Measurements from ENCODE around the gene RARB.

The RARB gene

GRCh38 chr3:25454005-25454927, 26.2 kb downstream of the RARB start (continued):
- TF ChIP-seq TSHZ2 (CRISPR knock-in tag; IDR thresholded peaks at IDR 0.05) (no peak), TCF4 (CRISPR knock-in tag; IDR thresholded peaks at IDR 0.05; ENCODE audit: borderline replicate concordance) (peak; percentile 68; the same call in 1 of the 2 replicates), ZFP30 (CRISPR knock-in tag; IDR thresholded peaks at IDR 0.05) (no peak), TOX (CRISPR knock-in tag; IDR thresholded peaks at IDR 0.05; ENCODE audit: borderline replicate concordance) (no peak), ZNF8 (CRISPR knock-in tag; IDR thresholded peaks at IDR 0.05) (no peak), RARB (CRISPR knock-in tag; IDR thresholded peaks at IDR 0.05) (no peak), CSRNP3 (CRISPR knock-in tag; IDR thresholded peaks at IDR 0.05) (no peak), ZFP3 (CRISPR knock-in tag; IDR thresholded peaks at IDR 0.05) (no peak), POU6F1 (CRISPR knock-in tag; IDR thresholded peaks at IDR 0.05; ENCODE audit: borderline replicate concordance, low read depth) (no peak)

- peak; percentile 86 for ATAC-seq
- no peak for TF ChIP-seq ZNF565 (CRISPR knock-in tag; conservative IDR thresholded peaks at IDR 0.05; ENCODE audit: low read depth)
- TF ChIP-seq TCF4 (CRISPR knock-in tag; IDR thresholded peaks at IDR 0.05; ENCODE audit: borderline replicate concordance) = peak; percentile 37; the same call in 1 of the 2 replicates
- TF ChIP-seq ZNF8 (CRISPR knock-in tag; IDR thresholded peaks at IDR 0.05) = 0 out of 2 replicates have a peak, but pooled peaks have one; percentile 7
- TF ChIP-seq CREB5 (CRISPR knock-in tag; IDR thresholded peaks at IDR 0.05; ENCODE audit: low read depth) = peak; percentile 36; the same call in 1 of the 2 replicates
- TF ChIP-seq ZFP3 (CRISPR knock-in tag; IDR thresholded peaks at IDR 0.05) = no peak
- no peak for TF ChIP-seq SNAI2 (CRISPR knock-in tag; IDR thresholded peaks at IDR 0.05)
- TF ChIP-seq ISL1 (CRISPR knock-in tag; IDR thresholded peaks at IDR 0.05) = 0 out of 2 replicates have a peak, but pooled peaks have one; percentile 29
- no peak for TF ChIP-seq GLIS3 (CRISPR knock-in tag; IDR thresholded peaks at IDR 0.05)
- no peak for TF ChIP-seq PATZ1 (CRISPR knock-in tag; IDR thresholded peaks at IDR 0.05; ENCODE audit: borderline replicate concordance)
- no peak for TF ChIP-seq TSHZ2 (CRISPR knock-in tag; IDR thresholded peaks at IDR 0.05)
- no peak for TF ChIP-seq ARNTL (CRISPR knock-in tag; IDR thresholded peaks at IDR 0.05; ENCODE audit: borderline replicate concordance, low read depth)
Observed at GRCh38 chr3:25455441-25456132, 27.5 kb downstream of the RARB start.

Measured in SK-N-SH treated with all-trans-retinoic acid at 6 μM for 48 hours (cell line).